NCI-H748 (cell line): ENCODE data around the gene FAM161B.
A peak's percentile ranks its signal among the peaks of the same experiment; 100 is the strongest.
"Not testable (repeated sequence)": the region's sequence is repeated elsewhere in the genome, so short reads cannot be mapped to it uniquely, and the experiment has no call there.

ENCODE experiments used
- DNase-seq: peaks from one replicate; lab custom pipeline; 2025; ENCODE audit not compliant: unreplicated experiment; lab: John Stamatoyannopoulos, UW

Gene FAM161B

DNA sequence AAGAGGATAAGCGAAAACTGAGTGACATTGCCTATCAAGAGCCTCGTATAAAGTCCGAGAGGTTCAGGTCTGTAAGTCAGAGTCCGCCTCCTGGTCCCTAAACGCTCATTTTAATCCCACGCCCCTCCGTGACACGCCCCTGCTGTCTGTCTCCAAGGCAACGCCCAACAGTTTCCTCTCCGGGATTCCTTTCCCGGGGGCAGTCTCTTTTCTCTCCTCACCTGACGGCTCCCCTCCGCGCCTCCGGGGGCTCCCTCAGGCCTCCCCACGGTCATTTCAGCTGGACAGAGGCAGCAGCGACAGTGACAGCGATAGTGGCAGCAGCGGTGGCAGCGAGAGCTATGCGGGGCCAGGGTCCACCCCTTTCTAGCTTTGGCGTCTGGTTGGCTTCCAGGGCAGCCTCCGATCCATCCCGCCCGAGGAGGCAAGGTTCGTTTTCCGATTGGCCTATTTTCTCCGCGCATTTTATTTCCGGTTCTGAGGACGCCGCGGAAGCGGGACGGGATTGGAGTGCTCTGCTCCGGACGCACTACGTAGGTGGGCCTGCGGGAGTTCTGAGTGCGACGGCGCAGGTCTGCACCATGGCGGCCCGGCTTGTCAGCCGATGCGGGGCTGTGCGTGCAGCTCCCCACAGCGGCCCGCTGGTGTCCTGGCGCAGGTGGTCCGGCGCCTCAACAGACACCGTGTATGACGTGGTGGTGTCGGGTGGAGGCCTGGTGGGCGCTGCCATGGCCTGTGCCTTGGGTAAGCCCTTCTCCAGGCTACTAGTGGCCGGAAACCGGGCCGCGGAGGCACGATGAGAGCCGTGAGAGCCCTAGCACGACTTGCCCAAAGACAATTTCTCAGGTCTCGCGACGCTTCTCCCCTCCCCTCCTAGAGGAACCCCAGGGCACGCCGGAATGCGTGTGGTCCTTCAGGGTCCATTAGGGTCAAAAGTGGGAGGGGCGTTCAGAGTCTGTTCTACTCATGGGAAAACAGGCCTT is at the start of gene FAM161B, which contains the start of gene COQ6:
Gene FAM161B (minus strand): TSS at position 343 of the 983 bp plus-strand sequence. CDS start 68 bp downstream, at position 275.
Gene COQ6 (plus strand): TSS at position 551 of the 983 bp plus-strand sequence. CDS start 31 bp downstream, at position 582.
- DNase-seq: peak; percentile 98

GRCh38 chr14:73998726-73999125 is 48.8 kb upstream of the FAM161B start:
- DNase-seq: no peak

DNA sequence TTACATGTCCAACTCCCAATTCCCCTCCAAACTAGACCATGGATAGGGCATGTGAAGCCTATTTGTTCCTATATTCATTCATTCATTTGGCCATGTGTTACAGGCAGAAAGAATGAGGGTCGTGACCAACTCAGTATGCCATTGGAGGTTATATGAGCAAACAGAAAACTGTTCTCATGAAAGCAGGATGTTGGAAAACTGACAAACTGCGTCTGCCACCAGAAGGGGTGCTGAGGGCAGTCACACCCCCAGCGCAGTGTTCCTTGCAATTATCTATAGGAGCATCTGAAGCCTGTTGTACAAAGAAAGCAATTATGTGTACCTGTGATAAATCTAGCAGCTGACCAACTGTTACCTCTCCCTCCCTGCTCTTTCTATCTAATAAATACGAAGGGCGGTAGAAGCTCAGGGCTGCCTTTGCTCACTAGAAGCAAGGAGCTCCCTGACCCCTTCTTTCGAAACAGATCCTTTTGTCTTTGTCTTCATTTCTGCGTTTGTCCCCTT is 48.1 kb upstream of the FAM161B start:
- peak; percentile 32 for DNase-seq

GRCh38 chr14:73997108-73997943 is 47.4 kb upstream of the FAM161B start:
- no peak for DNase-seq

- no peak for DNase-seq
These were observed 46.8 kb upstream of the FAM161B start for GRCh38 chr14:73996731-73997107.

DNA sequence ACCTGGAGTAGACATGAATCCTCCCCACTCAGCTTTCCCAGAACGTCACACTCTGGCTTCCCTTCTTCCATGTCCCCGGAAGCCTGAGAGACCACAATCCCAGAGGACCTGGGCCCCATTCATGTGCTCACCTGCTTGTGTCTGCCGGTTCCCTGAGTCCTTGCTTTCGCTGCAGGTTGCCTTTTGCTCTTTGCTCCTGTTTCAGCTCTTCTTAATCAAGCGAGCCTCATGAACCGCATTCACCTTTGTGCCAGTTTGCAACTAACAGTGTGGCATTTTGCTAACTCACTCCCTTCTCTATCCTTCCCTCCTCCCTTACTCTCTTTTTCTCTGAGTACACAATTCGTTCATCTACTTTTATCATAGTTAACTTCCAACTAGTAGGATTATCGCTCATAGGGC is 46.1 kb upstream of the FAM161B start:
- no peak for DNase-seq

DNA sequence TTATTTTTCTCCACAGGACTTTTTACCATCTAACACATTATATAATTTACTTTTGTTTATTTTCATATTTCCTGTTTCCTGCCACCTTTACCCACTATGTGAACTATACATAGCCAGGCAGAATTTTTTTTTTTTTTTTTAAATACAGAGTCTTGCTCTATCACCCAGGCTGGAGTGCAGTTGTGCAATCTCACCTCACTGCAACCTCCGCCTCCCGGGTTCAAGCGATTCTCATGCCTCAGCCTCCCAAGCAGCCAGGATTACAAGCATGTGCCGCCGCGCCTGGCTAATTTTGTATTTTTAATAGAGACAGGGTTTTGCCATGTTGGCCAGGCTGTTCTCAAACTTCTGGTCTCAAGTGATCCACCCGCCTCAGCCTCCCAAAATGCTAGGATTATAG is 45.0 kb upstream of the FAM161B start:
- DNase-seq: not testable (repeated sequence)

DNA sequence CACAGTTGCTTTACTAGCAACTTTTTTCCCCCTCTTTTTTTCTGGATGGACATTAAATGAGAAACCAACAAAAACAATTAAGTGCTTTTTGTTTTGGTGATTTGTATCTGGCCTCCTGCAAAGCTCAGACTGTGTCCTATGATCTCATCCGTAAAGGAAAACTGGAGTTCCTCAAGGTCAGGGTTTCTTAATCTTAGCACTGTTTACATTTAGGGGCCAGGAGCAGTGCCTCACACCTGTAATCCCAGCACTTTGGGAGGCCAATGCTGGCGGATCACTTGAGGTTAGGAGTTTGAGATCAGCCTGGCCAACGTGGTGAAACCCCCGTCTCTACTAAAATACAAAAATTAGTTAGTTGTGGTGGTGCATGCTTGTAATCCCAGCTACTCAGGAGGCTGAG is 41.2 kb upstream of the FAM161B start:
- DNase-seq: no peak

- not testable (repeated sequence) for DNase-seq
These were observed 38.8 kb upstream of the FAM161B start for GRCh38 chr14:73988656-73989055.

DNA sequence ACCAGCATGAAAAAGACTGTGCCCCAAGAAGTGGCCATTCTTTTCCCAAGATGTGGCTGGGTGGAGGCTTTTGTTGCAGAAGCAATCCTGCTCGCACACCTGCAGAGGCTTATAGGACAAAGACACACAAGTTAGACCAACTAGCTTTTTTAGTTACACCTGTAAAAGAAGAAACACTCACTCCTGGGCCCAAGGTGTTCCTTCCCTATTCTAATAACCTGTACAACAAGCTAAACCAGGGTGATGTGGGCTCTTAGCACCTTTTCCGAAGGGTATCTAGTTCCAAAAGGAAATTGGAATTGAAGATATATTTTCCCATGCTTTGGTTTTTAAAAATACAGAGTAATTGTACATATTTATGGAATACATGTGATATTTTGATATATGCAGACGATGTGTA is 38.2 kb upstream of the FAM161B start:
- DNase-seq: no peak

DNA sequence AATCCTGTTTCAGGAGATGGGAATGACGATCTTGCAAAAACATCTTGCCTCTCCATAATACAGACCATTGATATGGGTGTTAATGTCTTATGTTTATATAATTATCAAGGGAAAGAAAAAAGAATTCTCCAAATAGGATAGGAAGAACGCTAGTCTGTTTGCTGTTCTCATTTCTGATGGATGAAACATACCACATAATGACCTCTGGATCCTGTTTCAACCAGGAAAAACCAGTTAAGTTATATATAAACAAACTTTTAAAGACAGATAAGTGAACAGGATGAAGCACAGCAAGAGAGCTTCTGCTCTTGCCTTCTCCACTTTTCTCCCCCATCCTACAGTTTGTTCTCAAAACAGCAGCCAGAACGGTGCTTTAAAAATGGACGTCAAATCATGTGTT is 28.0 kb upstream of the FAM161B start:
- DNase-seq: no peak

GRCh38 chr14:73976125-73976524 is 26.2 kb upstream of the FAM161B start:
- DNase-seq: no peak

DNA sequence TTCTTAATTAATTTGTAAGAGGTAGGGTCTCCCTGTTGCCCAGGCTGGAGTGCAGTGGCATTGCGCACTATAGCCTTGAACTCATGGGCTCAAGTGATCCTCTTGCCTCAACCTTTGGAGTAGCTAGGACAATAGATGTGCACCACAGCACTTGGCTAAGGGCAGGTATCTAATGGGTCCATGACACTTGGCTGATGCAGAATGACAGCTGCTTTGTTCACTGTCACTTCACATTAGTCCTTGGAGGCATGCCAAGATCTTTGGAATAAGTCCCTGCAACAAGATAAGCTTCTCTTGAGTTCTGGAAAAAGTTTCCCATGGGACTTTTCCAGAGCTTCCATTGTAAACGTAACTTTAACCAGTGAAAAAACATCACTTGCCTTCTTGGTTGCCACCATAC is 23.6 kb upstream of the FAM161B start:
- DNase-seq: peak; percentile 7

- DNase-seq: no peak
These were observed 19.0 kb upstream of the FAM161B start for GRCh38 chr14:73968885-73969284.

DNA sequence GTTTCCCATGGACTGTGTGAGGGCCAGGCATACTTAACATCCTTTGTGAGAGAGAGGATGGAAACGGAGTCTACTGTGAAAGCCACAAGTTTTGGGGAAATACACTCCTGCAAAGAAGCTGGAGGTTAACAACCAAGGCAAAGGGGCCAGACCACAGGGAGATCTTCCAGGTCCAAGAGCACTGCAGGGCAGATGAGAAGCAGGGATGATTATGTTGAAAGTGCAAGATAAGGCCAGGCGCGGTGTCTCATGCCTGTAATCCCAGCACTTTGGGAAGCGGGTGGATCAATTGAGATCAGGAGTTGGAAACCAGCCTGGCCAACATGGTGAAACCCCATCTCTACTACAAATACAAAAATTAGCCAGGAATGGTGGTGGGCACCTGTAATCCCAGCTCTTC is 15.3 kb upstream of the FAM161B start:
- no peak for DNase-seq

DNA sequence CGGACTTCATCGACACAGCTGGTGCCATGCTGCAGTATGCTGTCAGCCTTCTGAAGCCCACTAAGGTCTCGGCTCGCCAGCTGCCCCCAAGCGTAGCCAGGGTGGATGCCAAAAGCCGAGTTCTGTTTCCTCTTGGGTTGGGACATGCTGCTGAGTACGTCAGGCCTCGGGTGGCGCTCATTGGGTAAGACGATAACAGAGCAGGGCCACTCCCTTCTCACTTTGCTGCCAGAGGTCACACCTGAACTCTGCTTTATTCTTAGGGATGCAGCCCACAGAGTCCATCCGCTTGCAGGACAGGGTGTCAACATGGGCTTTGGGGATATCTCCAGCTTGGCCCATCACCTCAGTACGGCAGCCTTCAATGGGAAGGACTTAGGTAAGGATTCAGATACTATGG is 11.3 kb upstream of the FAM161B start:
- DNase-seq: no peak

DNA sequence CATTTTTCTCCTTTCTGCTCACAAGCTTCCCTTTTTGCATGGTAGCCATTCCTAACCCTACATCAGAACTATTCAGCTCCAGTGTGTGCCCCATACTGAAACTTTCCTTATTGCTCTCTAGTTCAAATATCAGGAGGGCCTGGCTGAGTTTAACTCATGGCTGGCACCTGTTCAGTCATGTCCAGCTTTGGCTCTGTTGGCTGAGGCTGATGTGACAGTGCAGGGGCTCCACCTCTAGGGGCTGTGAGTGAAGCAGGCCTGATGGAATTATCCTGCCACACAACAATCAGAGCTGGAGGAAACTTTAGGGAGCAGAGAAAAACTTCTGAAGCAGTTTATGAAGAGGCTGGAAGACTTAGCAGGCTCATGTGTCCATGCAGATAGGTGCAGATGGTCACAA is 8.7 kb upstream of the FAM161B start:
- no peak for DNase-seq

GRCh38 chr14:73955674-73956073 is 5.8 kb upstream of the FAM161B start:
- DNase-seq: no peak

- no peak for DNase-seq
These were observed 3.8 kb upstream of the FAM161B start for GRCh38 chr14:73953731-73954130.

GRCh38 chr14:73945159-73945670 is 4.7 kb downstream of the FAM161B start:
- no peak for DNase-seq

DNA sequence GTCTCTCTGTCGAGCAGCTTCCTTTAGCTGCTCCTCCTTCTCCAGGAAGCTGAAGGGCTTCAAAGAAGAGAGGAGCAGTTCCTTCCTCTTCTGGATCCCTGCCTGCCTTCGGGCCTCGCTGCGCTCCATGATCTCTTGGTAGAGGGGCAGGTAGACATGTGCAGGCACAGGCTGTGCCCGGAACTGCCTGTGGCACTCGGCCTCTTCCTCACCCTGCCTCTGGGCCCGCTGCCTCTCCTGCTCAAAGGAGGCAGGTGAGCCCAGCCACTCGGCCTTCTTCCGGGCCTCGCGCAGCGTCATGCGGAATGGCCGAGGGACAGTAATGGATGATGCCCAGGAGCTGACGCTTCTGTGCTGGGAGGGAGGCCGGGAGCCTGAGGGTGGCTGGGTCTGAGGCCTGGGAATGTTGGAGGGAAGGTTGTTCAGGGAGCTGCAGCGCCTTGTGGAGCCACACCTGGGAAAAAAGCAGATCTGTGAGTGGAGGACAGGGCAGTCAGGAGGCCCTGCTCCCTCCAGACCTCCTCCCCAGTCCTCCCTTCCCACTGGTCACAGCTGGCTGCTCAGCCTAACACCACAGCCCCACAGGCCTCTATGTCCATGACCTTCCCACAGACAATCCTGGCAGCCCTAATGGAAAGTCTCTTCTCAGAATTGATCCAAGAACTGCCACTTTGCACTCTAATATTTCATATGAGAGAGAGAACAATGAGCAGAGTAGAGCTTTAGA is 5.3 kb downstream of the FAM161B start:
- DNase-seq: no peak
